HepG2 (cell line): ENCODE measurements around the gene SLC25A51. TPM values are rescaled to one million over a fixed set of nuclear protein-coding genes. Genes with fewer than 3 reads are reported as not detected.

Experiments used
- ADNP ChIP-seq: sonication (generic); formaldehyde crosslinking; IDR thresholded peaks from 2 replicates; pipeline ENCODE4 v1.4.0; 2020; ENCODE audit warnings: missing genetic modification reagents
- CBX2 ChIP-seq, 2 experiments: fragments of 200-600 bp in 1 of 2; sonication (generic); formaldehyde crosslinking in 1 of 2; IDR thresholded peaks; 2 replicates each; pipeline versions ENCODE4 v1.7.0 to v1.8.1; 2018 to 2022; ENCODE audit warnings: low read depth in 2 of 2, low read length in 1 of 2, mild to moderate bottlenecking in 1 of 2, missing genetic modification reagents in 1 of 2
- CCAR2 ChIP-seq: fragments of 200-400 bp; formaldehyde crosslinking; optimal IDR thresholded peaks from 2 replicates; pipeline ENCODE3; 2018; ENCODE audit warnings: low read depth, mild to moderate bottlenecking, low read length, moderate library complexity
- GZF1 ChIP-seq: sonication (generic); formaldehyde crosslinking; IDR thresholded peaks from 2 replicates; pipeline ENCODE4 v1.5.1; 2020; ENCODE audit warnings: mild to moderate bottlenecking, missing genetic modification reagents
- IRX3 ChIP-seq: sonication (generic); formaldehyde crosslinking; IDR thresholded peaks from 2 replicates; pipeline ENCODE4 v1.8.1; 2023; ENCODE audit warnings: mild to moderate bottlenecking, low read depth, missing genetic modification reagents, borderline replicate concordance
- NCOA1 ChIP-seq: sonication (generic); formaldehyde crosslinking; IDR thresholded peaks from 2 replicates; pipeline ENCODE4 v1.9.0; 2021; ENCODE audit warnings: missing genetic modification reagents
- SIN3B ChIP-seq: fragments of 150-350 bp; IDR thresholded peaks from 2 replicates; pipeline ENCODE4 v1.6.1; 2014; ENCODE audit warnings: low read length
- SMARCC2 ChIP-seq: fragments of 450-650 bp; IDR thresholded peaks from 2 replicates; pipeline ENCODE4 v1.6.1; 2017; ENCODE audit warnings: antibody characterized with exemption, mild to moderate bottlenecking
- ZMYM2 ChIP-seq: sonication (generic); formaldehyde crosslinking; IDR thresholded peaks from 2 replicates; pipeline ENCODE4 v1.8.0; 2022; ENCODE audit warnings: mild to moderate bottlenecking, missing genetic modification reagents
- ZNF34 ChIP-seq: sonication (generic); formaldehyde crosslinking; IDR thresholded peaks from 2 replicates; pipeline ENCODE4 v1.4.0; 2020; ENCODE audit warnings: mild to moderate bottlenecking, missing genetic modification reagents, borderline replicate concordance
- ZNF607 ChIP-seq: sonication (generic); formaldehyde crosslinking; IDR thresholded peaks from 2 replicates; pipeline ENCODE4 v1.5.1; 2020; ENCODE audit warnings: missing genetic modification reagents, mild to moderate bottlenecking, borderline replicate concordance
- ZNF614 ChIP-seq: IDR thresholded peaks from 2 replicates; pipeline ENCODE4 v1.6.1; 2018; ENCODE audit warnings: missing biosample characterization, missing genetic modification reagents, inconsistent platforms, borderline replicate concordance
- ZNF646 ChIP-seq: sonication (generic); formaldehyde crosslinking; IDR thresholded peaks from 2 replicates; pipeline ENCODE4 v1.9.0; 2021; ENCODE audit warnings: mild to moderate bottlenecking, missing genetic modification reagents
- ZNF792 ChIP-seq: IDR thresholded peaks from 2 replicates; pipeline ENCODE4 v1.6.1; 2016
- polyA plus RNA-seq, 8 experiments: library from polyadenylated mRNA; depleted of rRNA in 3 of 8; stranded (reverse) in 7 of 8; unstranded in 1 of 8; fragments of >200 nt; fragmentation: Illumina TruSeq in 4 of 8; extraction: Trizol in 4 of 8; gene quantifications; 2 replicates each; pipeline versions ENCODE4 v1.2.1 to v1.2.3, GENCODE V29; 2011 to 2016; ENCODE audit warnings: low read depth in 4 of 8, missing spikeins in 1 of 8, mixed read lengths in 1 of 8; ENCODE audit not compliant: insufficient read depth in 1 of 8
- total RNA-seq, 5 experiments: library from RNA; depleted of rRNA; stranded (reverse); fragments of >200 nt; fragmentation: Illumina TruSeq; extraction: Trizol; gene quantifications; 2 replicates each; pipeline ENCODE4 v1.2.3, GENCODE V29; 2016; ENCODE audit warnings: low read depth in 1 of 5
- TF ChIP-seq, protein P1 (sequence below): sonication (generic); formaldehyde crosslinking; IDR thresholded peaks from 2 replicates; pipeline ENCODE4 v1.5.1; 2020; ENCODE audit warnings: missing genetic modification reagents, mild to moderate bottlenecking, borderline replicate concordance

Gene SLC25A51
- total and polyA plus RNA-seq, 2 of the 13 experiments (the other 11 are each of a cell fraction or from before 2014, with no cell fraction given), result 14.6 to 37.7 TPM

DNA sequence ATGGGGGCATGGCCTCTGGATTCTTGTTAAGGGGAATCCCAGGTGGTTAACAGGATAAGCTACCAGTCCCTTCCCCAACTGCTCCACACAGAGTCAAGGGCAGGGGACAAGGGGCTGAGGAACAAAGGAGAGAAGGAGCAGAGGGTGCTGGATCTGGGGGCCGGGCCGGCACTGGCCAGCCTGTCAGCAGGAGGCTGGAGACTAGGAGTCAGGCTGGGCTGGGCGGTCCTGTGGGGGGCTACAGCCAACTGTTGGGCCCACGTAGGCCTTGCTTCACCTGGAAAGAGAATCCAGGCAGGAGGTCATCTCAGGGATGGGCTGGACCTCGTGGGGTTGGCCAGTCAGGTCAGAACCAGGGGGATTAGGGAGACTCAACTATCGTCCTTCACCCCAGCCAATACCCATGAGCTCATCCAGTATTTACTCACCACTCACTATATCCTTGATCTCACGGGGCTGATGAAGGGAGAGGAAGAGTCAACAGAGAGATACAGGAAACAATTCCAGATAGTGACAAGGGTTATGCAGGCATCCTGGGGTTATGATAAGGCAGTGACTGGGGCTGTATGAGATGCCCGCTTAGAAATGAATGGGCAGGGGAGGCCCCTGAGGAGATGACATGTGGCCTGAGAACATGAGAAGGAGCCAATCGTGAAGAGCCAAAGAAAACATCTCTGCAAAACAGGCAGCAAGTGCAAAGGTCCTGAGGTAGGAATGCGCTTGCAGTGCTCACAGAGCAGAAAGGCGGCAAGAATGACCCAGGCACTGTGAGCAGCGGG lies 47.9 kb upstream of the SLC25A51 start (continued):
- TF ChIP-seq, protein P1, sequence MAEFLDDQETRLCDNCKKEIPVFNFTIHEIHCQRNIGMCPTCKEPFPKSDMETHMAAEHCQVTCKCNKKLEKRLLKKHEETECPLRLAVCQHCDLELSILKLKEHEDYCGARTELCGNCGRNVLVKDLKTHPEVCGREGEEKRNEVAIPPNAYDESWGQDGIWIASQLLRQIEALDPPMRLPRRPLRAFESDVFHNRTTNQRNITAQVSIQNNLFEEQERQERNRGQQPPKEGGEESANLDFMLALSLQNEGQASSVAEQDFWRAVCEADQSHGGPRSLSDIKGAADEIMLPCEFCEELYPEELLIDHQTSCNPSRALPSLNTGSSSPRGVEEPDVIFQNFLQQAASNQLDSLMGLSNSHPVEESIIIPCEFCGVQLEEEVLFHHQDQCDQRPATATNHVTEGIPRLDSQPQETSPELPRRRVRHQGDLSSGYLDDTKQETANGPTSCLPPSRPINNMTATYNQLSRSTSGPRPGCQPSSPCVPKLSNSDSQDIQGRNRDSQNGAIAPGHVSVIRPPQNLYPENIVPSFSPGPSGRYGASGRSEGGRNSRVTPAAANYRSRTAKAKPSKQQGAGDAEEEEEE (CRISPR knock-in tag), result no peak
- TF ChIP-seq ZNF646 (no peak), ADNP (0 out of 2 replicates have a peak, but pooled peaks have one; percentile 45), ZNF614 (no peak), NCOA1 (CRISPR knock-in tag) (no peak), ZNF34 (no peak), GZF1 (CRISPR knock-in tag) (no peak), ZNF607 (CRISPR knock-in tag) (no peak), IRX3 (CRISPR knock-in tag) (no peak), CCAR2 (no peak), CBX2 (IDR thresholded peaks at IDR 0.05; ENCODE audit: low read depth, low read length) (no peak), CBX2 (CRISPR knock-in tag; IDR thresholded peaks at IDR 0.05; ENCODE audit: low read depth) (no peak), SIN3B (no peak), ZMYM2 (0 out of 2 replicates have a peak, but pooled peaks have one; percentile 45), ZNF792 (CRISPR knock-in tag) (peak; percentile 58; the same call in 1 of the 2 replicates), SMARCC2 (no peak)
